SW480 (cell line): ENCODE results near the gene HK3.
"Not testable (repeated sequence)": the region's sequence is repeated elsewhere in the genome, so short reads cannot be mapped to it uniquely, and the experiment has no call there.

ENCODE experiments used
- DNase-seq: peaks from one replicate; pipeline ENCODE4 v3.0.0-alpha.2; 2016; ENCODE audit warnings: low spot score

HK3 gene

DNA sequence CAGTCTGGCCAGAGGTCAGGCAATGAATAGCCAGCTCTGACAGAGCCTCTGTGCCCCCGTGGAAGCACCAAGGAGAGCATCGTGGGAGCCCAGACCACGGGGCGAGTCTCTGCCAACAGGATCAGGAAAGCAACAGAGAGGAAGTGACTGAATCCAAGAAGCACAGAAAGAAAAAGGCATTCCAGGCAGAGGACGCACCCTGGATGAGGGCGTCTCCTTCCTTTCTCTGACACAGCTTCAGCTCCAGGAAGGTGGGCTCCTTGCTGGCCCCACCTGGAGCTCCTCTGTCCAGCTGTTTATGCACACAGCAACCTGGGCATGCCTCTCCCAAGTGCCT, 16.6 kb downstream of the HK3 start:
- no peak for DNase-seq

DNA sequence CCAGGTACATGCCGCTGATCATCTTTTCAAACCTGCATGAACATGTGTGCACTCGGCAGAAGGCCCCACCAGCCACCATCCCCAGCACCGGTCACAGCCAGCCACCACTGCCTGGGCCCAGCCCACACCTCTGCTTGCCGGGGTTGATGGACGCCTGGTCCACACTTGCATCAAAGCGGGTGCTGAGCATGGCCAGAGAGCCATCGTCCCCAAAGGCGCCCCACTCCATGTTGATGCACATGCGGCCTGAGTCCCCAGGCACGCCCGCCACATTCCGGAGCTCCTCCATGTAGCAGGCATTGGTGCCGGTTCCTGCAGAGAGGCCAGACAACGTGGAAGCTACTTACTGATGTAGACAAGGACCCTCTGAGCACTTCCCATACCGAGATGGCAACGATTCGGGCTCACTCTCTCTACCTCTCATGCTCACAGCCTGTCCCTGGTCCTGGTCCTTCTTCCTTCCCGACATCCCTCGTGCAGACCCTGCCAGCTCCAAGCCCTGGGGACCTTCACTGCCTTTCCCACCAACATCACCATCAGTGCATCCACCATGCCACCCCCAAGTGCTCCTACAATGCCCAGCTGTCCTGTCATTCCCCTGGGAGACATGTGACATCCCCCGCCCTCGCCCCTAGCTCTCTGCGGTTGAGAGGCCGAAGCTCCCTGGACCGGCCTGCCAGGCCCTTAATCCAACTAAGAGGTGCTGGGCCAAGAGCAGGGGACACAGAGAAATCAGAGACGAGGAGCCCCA, 17.2 kb downstream of the HK3 start:
- no peak for DNase-seq

DNA sequence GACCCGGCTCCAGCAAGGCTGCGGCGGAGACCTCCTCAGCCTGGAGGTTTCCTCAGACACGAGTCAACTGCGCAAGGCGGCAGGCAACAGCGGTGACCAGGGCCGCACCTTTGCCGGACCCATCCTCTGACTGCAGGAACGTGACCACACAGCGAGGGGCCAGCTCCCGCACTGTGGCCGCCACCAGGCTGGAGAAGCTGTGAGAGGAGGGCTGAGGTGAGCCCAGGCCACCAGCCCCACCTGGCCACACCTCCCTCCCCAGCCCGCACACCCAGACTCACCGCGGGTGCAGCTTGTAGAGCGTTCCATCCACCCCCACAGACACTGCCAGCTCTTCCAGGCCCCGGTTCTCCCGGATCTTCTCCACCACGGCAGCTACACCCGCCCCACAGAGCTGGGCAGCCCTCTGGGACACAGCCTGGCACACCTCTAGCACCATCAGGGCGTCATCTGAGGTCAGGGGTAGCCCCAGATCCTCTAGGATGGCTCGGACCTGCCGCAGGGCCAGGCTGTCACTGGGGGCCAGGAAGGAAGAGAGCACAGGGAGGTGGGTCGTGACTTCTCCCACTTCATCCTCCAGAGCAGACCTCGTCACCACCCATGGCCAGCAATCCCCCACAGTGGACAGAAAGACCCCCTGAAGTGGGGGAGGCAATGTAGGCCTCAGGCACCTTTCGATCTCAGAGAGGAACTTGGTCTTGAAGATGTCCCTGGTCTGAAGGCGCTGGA, 18.0 kb downstream of the HK3 start:
- DNase-seq, result no peak

DNA sequence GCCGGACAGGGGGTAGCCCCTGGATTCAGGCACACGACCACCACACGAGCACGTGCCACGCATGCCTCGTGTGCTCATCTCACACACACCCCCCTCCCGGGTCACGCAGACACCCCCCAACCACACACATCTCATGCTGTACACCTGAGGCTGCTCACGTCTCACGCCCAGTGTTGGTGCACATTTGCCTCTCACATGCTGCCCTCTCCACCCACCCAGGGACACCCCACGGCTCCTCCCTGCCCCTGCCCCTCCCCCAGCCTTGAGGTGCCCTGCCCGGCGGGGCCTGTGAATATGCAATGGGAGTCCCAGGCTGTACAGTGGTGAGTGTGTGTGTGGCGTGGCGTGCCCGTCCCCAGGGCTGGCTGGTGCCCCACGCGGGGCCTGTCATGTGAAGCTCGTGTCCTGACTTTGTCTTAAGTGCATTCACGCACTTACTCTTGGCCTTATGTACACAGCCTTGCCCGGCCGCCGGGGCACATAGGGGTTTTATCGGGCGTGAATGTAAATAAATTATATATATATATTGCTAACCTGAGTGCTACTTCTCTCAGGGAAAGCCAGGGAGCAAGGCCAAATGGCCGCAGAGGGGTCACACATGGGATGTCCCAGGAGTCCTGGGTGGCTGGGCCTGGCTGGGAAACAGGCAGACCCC, 18.7 kb downstream of the HK3 start:
- DNase-seq, result no peak

DNA sequence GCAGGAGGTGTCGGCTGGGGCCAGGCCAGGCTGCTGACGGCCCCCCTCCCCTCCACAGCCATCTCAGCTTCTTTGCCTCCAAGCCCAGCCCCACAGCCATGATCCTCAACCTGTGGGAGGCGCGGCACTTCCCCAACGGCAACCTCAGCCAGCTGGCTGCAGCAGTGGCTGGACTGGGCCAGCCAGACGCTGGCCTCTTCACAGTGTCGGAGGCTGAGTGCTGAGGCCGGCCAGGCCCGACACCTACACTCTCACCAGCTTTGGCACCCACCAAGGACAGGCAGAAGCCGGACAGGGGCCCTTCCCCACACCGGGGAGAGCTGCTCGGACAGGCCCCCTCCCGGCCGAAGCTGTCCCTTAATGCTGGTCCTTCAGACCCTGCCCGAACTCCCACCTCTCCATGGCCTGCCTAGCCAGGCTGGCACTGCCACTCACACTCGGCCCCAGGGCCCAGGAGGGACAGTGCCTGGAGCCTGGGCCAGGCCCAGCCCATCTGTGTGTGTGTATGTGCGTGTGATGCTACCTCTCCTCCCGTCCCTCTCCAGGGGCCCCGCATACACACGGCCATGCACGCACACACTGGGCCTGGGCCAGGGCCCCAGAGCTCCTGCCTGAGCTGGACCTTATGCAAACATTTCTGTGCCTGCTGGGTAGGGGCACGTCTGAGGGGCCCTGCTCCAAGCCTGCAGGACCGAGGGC, 19.3 kb downstream of the HK3 start:
- no peak for DNase-seq

DNA sequence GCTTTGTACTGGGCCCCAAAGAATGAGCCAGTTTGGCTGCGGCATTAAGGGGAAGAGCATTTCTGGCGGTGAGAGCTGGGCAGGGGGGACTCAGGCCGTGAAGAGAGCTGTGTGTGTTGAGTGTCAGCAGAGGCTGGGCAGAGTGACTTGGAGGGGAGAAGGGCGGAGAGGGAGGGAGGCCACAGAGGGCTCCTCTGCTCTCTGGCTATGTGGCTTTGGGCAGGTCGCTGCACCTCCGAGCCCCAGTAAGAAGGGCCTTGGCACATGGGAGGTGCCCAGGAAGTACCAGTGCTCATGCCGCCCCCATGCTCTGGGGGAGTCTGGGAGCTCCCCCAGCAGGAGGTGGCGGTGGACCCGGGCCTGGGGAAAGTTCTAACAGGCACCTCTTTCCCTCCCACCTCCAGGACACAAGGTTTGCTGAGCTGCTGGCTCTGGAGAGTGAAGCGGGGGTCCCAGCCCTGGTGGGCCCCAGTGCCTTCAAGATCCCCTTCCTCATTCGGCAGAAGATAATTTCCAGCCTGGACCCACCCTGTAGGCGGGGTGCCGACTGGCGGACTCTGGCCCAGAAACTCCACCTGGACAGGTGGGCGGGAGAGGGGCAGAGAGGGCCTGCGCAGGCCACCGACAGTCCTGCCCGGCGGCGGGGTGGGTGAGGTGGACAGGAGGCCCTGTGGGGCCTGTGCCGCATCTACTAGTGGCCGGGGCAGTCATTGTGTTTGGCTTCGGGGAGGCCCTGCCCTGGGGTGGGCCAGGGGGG, 20.1 kb downstream of the HK3 start:
- no peak for DNase-seq

DNA sequence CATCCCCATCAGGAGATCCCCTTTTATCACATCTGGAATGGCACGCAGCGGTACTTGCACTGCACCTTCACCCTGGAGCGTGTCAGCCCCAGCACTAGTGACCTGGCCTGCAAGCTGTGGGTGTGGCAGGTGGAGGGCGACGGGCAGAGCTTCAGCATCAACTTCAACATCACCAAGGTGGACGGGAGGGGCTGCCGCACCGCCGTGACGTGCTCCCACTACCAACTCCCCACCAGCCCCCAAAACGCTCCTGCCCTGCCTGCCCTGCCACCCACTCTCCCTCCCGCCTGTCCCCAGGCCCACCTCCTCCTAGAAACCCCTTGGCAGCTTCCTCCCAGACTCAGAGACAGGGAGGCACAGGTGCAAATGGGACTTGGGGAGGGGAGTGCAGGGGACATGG, 20.7 kb downstream of the HK3 start:
- DNase-seq, result no peak

DNA sequence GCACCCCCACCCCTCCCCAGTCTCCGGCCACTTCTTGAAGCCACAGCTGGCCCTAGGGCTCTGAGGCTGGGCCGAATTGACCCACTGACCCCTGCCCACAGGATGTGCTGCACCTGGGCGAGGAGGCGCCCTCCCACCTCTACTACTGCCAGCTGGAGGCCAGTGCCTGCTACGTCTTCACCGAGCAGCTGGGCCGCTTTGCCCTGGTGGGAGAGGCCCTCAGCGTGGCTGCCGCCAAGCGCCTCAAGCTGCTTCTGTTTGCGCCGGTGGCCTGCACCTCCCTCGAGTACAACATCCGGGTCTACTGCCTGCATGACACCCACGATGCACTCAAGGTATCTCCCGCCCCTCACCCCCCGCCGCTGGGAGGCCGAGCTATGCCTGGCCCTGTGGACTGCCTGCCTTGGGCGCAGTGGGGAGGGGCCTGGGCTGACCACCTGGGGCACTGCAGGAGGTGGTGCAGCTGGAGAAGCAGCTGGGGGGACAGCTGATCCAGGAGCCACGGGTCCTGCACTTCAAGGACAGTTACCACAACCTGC, 21.3 kb downstream of the HK3 start:
- DNase-seq, result no peak

DNA sequence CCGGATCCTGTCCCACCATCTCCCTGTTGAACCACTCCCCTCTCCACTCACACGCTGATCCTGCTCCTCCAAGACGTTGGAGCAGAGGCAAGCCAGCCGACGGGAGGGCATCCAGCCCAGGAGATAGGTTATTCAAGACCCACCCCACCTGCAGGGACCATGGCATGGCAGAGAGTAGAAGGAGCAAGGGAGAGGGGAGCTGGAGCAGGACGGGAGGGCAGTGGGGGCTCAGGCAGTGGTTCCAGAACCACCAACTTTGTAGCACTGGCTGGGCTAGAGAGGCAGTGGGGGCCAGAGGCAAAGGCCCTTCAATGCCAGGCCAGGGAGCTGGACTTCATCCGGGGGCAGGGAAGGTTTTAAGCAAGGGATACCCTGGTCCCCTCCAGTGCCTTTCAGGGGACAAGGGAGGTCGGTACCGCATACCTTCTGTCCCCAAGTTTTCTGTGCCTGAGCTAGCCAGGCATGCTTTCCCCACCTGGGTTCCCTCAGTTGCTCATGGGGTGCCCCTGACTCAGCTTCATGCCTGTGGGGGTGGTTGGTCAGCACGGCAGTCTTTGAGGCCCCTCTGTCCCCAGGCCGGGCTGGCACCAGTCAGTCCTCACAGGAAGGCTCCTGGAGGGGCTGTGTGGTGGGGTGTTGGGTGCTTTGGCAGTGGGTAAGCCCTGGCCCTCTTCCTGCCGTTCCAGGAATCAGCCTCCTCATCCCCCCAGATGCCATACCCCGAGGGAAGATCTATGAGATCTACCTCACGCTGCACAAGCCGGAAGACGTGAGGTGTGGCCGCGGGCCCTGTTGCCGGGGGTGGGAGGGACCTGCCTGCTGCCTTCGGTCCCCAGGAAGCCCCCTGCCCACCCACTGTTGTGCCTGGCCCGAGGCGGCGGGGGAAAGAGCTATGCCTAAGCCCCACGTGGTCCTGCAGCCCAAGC, 22.4 kb downstream of the HK3 start:
- DNase-seq, result no peak

DNA sequence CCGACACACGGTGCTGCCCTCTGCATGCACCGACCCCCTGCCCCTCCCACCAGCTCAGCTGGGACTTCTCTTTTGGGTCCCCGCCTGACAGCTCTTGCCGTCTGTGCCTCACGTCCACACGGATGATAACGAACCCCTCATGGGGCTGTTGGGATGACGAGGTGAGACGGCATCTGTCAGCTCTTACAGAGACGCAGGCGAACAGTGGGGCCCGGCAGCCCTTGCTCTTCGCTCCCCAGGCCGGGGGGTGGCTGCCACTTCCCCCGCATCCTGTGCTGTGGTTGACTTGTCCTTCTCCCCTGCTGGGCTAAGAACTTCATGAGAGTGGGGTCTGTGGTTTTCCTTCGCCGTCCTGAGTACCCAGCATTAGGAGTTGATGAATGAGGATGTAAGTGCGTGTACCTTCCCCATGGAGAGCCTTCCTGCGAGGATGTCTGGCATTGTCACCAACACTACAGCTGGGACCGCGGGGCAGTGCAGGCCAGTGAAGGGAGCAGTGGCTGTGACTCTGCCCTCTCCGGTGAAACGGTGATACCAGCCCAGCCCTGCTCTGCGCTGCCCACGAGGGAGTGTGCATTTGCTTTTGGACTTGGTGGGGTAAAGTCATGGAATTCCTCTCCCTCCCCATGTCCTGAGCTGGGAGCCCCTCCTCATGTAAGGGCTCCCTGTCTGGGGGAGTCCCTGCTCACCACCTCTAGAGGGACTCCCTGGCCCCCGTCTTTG, 23.2 kb downstream of the HK3 start:
- no peak for DNase-seq

DNA sequence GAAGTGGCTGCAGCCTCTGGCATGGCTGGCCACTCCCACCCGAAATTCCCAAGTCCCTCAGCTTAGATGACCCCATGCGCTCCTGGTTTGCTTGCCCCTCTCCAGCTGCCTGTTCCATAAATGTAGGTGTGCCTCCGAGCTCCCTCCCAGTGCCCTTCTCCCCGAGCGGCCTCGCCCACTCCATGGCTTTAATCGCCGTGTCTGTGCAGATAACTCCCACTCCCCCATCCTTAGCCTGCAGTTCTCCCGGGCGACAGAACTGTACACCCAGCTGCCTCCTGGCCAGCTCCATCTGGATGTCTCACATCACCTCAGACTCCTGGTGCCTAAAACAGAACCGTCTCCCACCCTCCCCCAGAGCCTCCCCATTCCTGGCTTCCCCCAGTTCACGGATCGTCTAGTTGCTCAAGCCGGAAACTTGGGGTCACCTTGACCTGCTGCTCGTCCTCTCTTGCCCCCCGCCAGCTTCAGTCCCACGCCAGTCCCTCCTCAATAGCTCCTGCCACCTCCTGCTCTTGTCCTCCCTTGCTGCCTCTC, 24.1 kb downstream of the HK3 start:
- DNase-seq, result no peak

DNA sequence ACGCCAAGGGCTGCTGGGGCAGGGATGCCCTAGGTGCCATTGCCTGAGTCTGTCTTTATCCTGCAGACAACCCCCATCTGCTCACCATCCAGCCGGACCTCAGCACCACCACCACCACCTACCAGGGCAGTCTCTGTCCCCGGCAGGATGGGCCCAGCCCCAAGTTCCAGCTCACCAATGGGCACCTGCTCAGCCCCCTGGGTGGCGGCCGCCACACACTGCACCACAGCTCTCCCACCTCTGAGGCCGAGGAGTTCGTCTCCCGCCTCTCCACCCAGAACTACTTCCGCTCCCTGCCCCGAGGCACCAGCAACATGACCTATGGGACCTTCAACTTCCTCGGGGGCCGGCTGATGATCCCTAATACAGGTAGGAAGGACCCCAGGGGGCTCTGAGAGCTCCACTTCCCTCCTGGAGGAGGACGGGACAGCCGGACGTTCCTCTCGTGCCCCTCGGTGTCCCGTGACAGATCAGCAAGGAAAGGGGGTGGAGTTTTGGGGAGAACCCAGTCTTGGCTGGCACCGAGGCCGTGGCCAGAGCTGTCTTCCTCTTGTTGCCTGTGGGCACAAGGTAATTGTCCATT, 24.9 kb downstream of the HK3 start:
- DNase-seq, result no peak

DNA sequence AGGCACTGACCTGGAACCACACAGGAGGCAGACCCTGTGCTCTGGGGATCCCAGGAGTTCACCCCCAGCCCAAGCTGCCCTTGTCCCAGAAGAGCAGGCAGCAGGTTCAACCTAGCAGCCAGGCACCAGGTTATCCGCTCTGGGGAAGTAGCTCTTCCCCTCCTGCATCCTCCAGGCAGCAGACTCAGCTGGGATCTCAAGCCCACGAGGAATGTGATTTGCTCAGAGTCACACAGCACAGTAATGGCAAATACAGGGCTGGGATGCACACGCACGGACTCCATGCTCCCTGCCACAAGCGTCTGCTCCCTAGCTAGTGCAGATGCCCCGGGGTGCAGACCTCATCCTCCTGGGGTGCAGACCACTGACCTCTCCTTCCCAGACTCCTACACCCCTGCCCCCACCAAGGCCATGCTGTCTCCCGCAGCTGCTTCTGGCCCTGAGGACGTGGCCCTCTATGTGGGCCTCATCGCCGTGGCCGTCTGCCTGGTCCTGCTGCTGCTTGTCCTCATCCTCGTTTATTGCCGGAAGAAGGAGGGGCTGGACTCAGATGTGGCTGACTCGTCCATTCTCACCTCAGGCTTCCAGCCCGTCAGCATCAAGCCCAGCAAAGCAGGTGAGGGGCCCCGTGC, 25.5 kb downstream of the HK3 start:
- DNase-seq, result no peak

DNA sequence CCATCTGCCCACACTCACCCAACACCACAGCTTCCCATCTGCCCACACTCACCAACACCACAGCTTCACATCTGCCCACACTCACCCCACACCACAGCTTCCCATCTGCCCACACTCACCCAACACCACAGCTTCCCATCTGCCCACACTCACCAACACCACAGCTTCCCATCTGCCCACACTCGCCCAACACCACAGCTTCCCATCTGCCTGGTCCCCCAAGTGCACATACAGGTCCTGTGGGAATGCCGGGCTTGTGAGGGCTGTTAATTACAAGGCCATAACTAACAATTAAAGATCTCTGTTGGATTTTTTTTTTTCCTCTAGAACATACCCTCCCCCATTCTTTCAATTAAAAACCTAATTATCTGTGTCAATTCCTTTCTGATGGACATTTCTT, 26.1 kb downstream of the HK3 start:
- DNase-seq, result not testable (repeated sequence)

DNA sequence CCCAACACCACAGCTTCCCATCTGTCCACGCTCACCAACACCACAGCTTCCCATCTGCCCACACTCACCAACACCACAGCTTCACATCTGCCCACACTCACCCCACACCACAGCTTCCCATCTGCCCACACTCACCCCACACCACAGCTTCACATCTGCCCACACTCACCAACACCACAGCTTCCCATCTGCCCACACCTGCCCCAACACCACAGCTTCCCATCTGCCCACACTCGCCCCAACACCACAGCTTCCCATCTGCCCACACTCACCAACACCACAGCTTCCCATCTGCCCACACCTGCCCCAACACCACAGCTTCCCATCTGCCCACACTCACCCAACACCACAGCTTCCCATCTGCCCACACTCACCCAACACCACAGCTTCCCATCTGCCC, 26.6 kb downstream of the HK3 start:
- DNase-seq, result not testable (repeated sequence)

DNA sequence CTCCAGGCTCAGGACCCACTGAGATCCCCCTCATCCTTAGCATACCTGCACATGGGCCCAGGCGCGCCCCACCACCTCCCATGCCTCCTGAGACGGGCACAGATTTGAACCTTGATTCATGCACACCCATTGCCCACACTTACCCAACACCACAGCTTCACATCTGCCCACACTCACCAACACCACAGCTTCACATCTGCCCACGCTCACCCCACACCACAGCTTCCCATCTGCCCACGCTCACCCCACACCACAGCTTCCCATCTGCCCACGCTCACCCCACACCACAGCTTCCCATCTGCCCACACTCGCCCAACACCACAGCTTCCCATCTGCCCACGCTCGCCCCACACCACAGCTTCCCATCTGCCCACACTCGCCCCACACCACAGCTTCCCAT, 28.5 kb downstream of the HK3 start:
- not testable (repeated sequence) for DNase-seq

DNA sequence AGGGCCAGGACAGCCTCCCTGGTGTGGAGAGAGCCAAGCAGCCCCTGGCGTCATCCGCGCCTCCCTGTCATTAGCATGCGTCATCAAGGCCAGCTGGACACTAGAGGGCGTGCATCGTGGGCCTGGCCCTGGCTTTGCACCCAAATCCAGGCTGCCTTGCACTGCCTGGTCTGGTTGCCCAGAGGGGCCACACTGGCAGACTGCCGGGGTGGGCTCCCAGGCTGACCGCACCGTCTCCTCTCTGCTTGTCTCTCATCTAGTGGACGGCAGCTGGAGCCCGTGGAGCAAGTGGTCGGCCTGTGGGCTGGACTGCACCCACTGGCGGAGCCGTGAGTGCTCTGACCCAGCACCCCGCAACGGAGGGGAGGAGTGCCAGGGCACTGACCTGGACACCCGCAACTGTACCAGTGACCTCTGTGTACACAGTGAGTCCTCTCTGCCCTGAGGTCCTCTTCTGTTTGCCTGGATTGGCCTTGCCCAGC, 29.0 kb downstream of the HK3 start:
- no peak for DNase-seq

DNA sequence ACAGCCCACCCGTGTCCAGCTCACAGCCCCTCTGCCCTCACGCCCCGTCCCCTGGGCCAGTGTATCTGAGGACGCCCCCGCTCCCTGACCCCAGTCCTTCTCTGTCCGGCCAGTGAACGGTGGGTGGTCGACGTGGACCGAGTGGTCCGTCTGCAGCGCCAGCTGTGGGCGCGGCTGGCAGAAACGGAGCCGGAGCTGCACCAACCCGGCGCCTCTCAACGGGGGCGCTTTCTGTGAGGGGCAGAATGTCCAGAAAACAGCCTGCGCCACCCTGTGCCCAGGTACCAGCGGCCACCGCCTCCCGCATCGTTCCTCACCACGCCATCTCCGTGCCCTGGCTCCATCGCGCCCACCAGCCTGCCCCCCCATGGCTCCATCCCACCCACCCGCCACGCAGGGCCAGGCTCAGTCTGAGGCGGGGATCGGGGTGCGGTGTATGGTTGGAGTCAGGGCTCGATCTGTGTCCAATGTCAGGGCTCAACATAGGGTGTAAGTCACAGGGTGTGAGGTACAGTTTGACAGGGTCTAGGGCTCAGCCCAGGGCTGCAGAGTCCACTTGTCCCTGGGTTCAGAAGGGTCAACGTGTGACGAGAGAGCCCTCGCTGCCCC, 29.5 kb downstream of the HK3 start:
- no peak for DNase-seq
